CD4-positive, alpha-beta memory T cell (primary cell): ENCODE measurements around the gene C17orf75. TPM values are rescaled to one million over a fixed set of nuclear protein-coding genes. Genes with fewer than 3 reads are reported as not detected.

Experiments
- CTCF ChIA-PET: fragments of 350-600 bp; sonication (Branson Sonifier 250); formaldehyde crosslinking; loops from one replicate; lab custom pipeline; 2021; ENCODE audit warnings: inconsistent platforms; ENCODE audit not compliant: partially characterized antibody; lab: Charles Lee
- POLR2A ChIA-PET: fragments of 350-600 bp; sonication (Branson Sonifier 250); formaldehyde crosslinking; loops from one replicate; lab custom pipeline; 2021; ENCODE audit not compliant: partially characterized antibody; lab: Charles Lee
- DNase-seq, 5 donors: peaks; one replicate each; pipeline versions ENCODE4 v3.0.0 to v3.0.0-alpha.2; 2020 to 2022; ENCODE audit warnings: mixed read lengths in 1 of 5
- H3K27ac ChIP-seq: one replicate; pipeline ENCODE4 v1.7.0; 2013; ENCODE audit warnings: low read depth, low read length
- H3K27me3 ChIP-seq: 2 replicates; pipeline ENCODE4 v1.7.0; 2013; ENCODE audit warnings: mild to moderate bottlenecking, low read length, moderate library complexity; ENCODE audit not compliant: insufficient read depth
- H3K36me3 ChIP-seq: 2 replicates; pipeline ENCODE4 v1.7.0; 2013; ENCODE audit warnings: mild to moderate bottlenecking, low read length, moderate library complexity; ENCODE audit not compliant: insufficient read depth
- H3K4me1 ChIP-seq: 2 replicates; pipeline ENCODE4 v1.7.0; 2013; ENCODE audit warnings: mild to moderate bottlenecking, low read length, moderate library complexity; ENCODE audit not compliant: insufficient read depth
- H3K4me3 ChIP-seq, 2 donors: one replicate each; pipeline ENCODE4 v1.7.0; 2013; ENCODE audit warnings: low read length in 2 of 2, mild to moderate bottlenecking in 1 of 2
- H3K9me3 ChIP-seq, 2 donors: one replicate each; pipeline ENCODE4 v1.7.0; 2013; ENCODE audit warnings: low read length in 2 of 2, control low read depth in 1 of 2; ENCODE audit not compliant: control insufficient read depth in 1 of 2
- H3K27ac Mint-ChIP-seq, 7 donors: one replicate each; pipeline ENCODE4 v1.8.0; 2020 to 2021; ENCODE audit warnings: mixed read lengths in 7 of 7, mild to moderate bottlenecking in 6 of 7, inconsistent platforms in 3 of 7, moderate library complexity in 3 of 7
- H3K27me3 Mint-ChIP-seq, 2 donors: one replicate each; pipeline ENCODE4 v1.8.0; 2020 to 2021; ENCODE audit warnings: mixed read lengths in 2 of 2
- H3K36me3 Mint-ChIP-seq, 2 donors: one replicate each; pipeline ENCODE4 v1.8.0; 2020 to 2021; ENCODE audit warnings: mixed read lengths in 2 of 2, inconsistent platforms in 1 of 2, mild to moderate bottlenecking in 1 of 2
- H3K4me1 Mint-ChIP-seq, 4 donors: one replicate each; pipeline ENCODE4 v1.8.0; 2020 to 2021; ENCODE audit warnings: mixed read lengths in 4 of 4, mild to moderate bottlenecking in 1 of 4
- H3K4me3 Mint-ChIP-seq, 8 donors: one replicate each; pipeline ENCODE4 v1.8.0; 2020 to 2021; ENCODE audit warnings: mixed read lengths in 8 of 8, mild to moderate bottlenecking in 7 of 8, moderate library complexity in 6 of 8, inconsistent platforms in 3 of 8
- H3K9me3 Mint-ChIP-seq, 8 donors: one replicate each; pipeline ENCODE4 v1.8.0; 2020 to 2021; ENCODE audit warnings: mixed read lengths in 8 of 8, mild to moderate bottlenecking in 5 of 8, inconsistent platforms in 3 of 8, moderate library complexity in 1 of 8
- intact Hi-C: fragments of 100-400 bp; cut with micrococcal nuclease; formaldehyde crosslinking; loops from one replicate; pipeline ENCODE4 v1.15.1; 2023
- polyA plus RNA-seq, 2 donors: library from polyadenylated mRNA; unstranded; fragments of 300-500 nt; fragmentation: Illumina TruSeq; gene quantifications; one replicate each; pipeline ENCODE4 v1.2.3, GENCODE V29; 2021
- total RNA-seq, 2 experiments: library from RNA; stranded (reverse); gene quantifications; one replicate each; pipeline ENCODE4 v1.2.3, GENCODE V29; 2021

C17orf75 gene
- total and polyA plus RNA-seq, 4 experiments from 2014 or later, result 7.9 to 22.5 (median 15.4) TPM

DNA sequence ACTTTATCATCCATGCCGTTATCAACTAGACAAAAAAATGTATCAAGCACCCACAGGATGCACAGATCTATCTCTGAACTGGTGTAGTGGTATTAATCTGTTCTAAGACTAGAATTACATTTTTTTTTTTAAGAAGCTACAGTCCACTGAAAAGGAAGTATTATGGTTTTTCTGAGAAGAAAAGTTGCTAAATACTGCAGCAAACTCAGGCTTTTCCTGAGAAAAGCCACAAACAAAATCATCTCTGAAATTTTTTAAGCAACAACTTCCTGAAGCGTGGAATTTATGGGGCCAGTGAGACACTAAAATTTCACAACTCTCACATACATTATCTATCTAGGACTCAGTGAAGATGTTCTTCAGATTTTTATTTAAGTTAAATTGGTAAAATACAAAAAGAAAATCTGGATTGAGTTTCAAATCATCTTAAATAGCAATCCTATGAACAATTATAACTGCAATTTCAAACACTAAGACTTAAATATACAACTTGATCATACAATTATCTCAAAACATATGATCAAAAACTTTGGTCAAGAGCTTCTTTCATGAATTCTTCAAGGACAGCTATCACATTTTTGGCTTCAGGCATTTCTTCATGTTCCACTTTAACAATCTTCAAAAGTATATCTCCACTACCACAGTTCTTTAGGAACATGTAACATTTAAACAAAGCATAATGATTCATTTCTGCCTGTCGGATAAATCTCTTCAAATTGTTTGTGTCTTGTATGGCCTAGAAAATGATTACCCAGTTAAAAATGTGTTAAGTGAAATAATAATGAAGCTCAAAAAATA is 10.5 kb downstream of the C17orf75 start:
- Histone ChIP-seq H3K4me3 (no peak overlapping the region), H3K9me3 (no peaks in the 10 kb centered on the region), H3K4me1 (peaks cover 20% of the 10 kb centered on the region), H3K36me3 (peaks cover 7% of the 10 kb centered on the region), H3K27me3 (no peaks in the 10 kb centered on the region), H3K27ac (no peak overlapping the region)
- intact Hi-C loops, result no loop called here
- no peak for DNase-seq
- H3K27me3 Mint-ChIP-seq, result no peaks in the 10 kb centered on the region
- peak overlapping the region; percentile 18 to 90 (median 74) for H3K27ac Mint-ChIP-seq
- no peaks in the 10 kb centered on the region for H3K9me3 Mint-ChIP-seq
- H3K4me3 Mint-ChIP-seq, result peak overlapping the region in 5 of 8 donors; percentile 47 to 77 (median 55)
- peaks cover 14 to 24% of the 10 kb centered on the region in 2 donors for H3K36me3 Mint-ChIP-seq
- POLR2A ChIA-PET, result interaction anchor here (2.5 kb wide), 1 partner anchor 19 kb away, joined by 9 read pairs; no protein-coding TSS in a partner anchor
- CTCF ChIA-PET, result interaction anchor here (1.2 to 5.5 kb wide), 3 partner anchors 10 to 79 kb away, joined by 3 to 36 read pairs (median 6); no protein-coding TSS in a partner anchor
- H3K4me1 Mint-ChIP-seq, result peaks cover 16 to 24% (median 20%) of the 10 kb centered on the region in 4 donors

DNA sequence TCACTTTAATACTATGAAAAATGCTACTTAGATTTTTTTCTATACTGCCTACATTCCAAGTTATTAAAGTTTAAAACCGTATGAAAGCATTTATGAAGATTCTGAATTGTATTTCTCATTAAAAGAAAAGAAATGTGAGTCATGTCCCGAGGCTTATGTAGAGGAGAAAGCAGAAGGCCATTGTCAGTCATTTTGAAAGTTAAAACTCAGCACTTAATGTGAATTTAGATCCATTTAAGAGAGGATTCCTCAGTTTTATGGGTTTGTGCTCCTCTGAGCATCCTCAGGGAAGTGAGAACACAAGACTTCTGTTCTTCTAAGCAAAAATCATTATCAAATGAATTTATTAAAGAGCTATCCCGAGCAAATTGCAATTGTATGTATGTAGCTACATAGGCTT is 11.8 kb downstream of the C17orf75 start:
- ChIA-PET CTCF (interaction anchor here (5.5 kb wide), 1 partner anchor 11 kb away, joined by 36 read pairs; no protein-coding TSS in a partner anchor), POLR2A (interaction anchor here (0.9 to 2.5 kb wide), 2 partner anchors 9 to 21 kb away, joined by 3 to 9 read pairs; no protein-coding TSS in a partner anchor)
- H3K4me3 Mint-ChIP-seq, result peak overlapping the region in 1 of 8 donors; percentile 3
- Histone ChIP-seq H3K36me3 (peaks cover 7% of the 10 kb centered on the region), H3K27ac (no peak overlapping the region), H3K27me3 (no peaks in the 10 kb centered on the region), H3K9me3 (no peaks in the 10 kb centered on the region), H3K4me1 (peaks cover 20% of the 10 kb centered on the region), H3K4me3 (no peak overlapping the region)
- H3K36me3 Mint-ChIP-seq, result peaks cover 9 to 15% of the 10 kb centered on the region in 2 donors
- intact Hi-C loops, result no loop called here
- H3K9me3 Mint-ChIP-seq, result no peaks in the 10 kb centered on the region
- peak overlapping the region in 6 of 7 donors; percentile 14 to 72 (median 49) for H3K27ac Mint-ChIP-seq
- H3K4me1 Mint-ChIP-seq, result peaks cover 16 to 24% (median 20%) of the 10 kb centered on the region in 4 donors
- no peak for DNase-seq
- H3K27me3 Mint-ChIP-seq, result no peaks in the 10 kb centered on the region

GRCh38 chr17:32327911-32328310 is 14.1 kb downstream of the C17orf75 start:
- H3K4me3 ChIP-seq, result no peak overlapping the region
- Mint-ChIP-seq H3K27me3 (no peaks in the 10 kb centered on the region), H3K36me3 (peaks cover 0 to 4% of the 10 kb centered on the region in 2 donors), H3K27ac (peak overlapping the region in 4 of 7 donors; percentile 14 to 58 (median 30)), H3K9me3 (no peaks in the 10 kb centered on the region), H3K4me1 (peaks cover 23 to 41% (median 32%) of the 10 kb centered on the region in 4 donors), H3K4me3 (no peak overlapping the region)
- H3K4me1 ChIP-seq, result peaks cover 35% of the 10 kb centered on the region
- ChIA-PET POLR2A (no interaction called here), CTCF (interaction anchor here (5.5 kb wide), 1 partner anchor 9 kb away, joined by 36 read pairs; no protein-coding TSS in a partner anchor)
- no peaks in the 10 kb centered on the region for H3K36me3 ChIP-seq
- no peaks in the 10 kb centered on the region for H3K9me3 ChIP-seq
- no peaks in the 10 kb centered on the region for H3K27me3 ChIP-seq
- no peak for DNase-seq
- intact Hi-C loops, result no loop called here
- no peak overlapping the region for H3K27ac ChIP-seq

- peaks cover 8 to 28% (median 12%) of the 10 kb centered on the region in 4 donors for H3K4me1 Mint-ChIP-seq
- POLR2A ChIA-PET, result interaction anchor here (1.6 to 1.7 kb wide), 2 partner anchors 27 to 30 kb away, joined by 6 to 7 read pairs; partner anchors contain the start of gene ZNF207
- H3K27me3 Mint-ChIP-seq, result no peaks in the 10 kb centered on the region
- H3K36me3 Mint-ChIP-seq, result no peaks in the 10 kb centered on the region
- CTCF ChIA-PET, result interaction anchor here (1.2 to 7.5 kb wide), 3 partner anchors 17 to 70 kb away, joined by 3 to 61 read pairs (median 4); no protein-coding TSS in a partner anchor
- peak overlapping the region in 6 of 7 donors; percentile 60 to 79 (median 75) for H3K27ac Mint-ChIP-seq
- H3K4me3 ChIP-seq, result no peak overlapping the region
- H3K36me3 ChIP-seq, result no peaks in the 10 kb centered on the region
- H3K9me3 ChIP-seq, result no peaks in the 10 kb centered on the region
- no peaks in the 10 kb centered on the region for H3K27me3 ChIP-seq
- DNase-seq, result peak; percentile 30 to 57 (median 39)
- no peaks in the 10 kb centered on the region for H3K9me3 Mint-ChIP-seq
- H3K4me1 ChIP-seq, result peaks cover 15% of the 10 kb centered on the region
- intact Hi-C loops, result no loop called here
- peak overlapping the region; percentile 36 to 81 (median 60) for H3K4me3 Mint-ChIP-seq
- H3K27ac ChIP-seq, result no peak overlapping the region
Measured at GRCh38 chr17:32323811-32324491, 18.0 kb downstream of the C17orf75 start.

DNA sequence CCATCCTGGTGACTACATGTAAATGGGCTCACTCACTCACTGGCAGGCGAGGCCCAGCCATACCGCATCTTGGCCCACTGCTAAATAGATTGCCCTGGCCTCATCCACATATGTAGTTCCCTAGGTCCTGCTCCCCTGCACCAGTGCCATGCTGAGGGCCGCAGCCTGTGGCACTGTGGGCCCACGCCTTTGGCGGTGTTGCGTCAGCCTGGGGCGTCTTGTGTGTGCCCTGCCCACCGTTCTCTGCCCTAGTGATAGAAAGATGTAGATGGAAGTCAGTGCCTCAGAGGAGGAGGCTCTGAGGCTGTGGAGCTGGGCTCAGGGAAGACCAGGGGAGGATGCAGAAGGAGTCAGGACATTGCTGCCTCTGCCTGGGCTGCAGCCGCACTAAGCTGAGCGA is 18.9 kb downstream of the C17orf75 start:
- Histone ChIP-seq H3K27me3 (no peaks in the 10 kb centered on the region), H3K4me3 (no peak overlapping the region), H3K27ac (no peak overlapping the region), H3K4me1 (peaks cover 15% of the 10 kb centered on the region), H3K36me3 (no peaks in the 10 kb centered on the region), H3K9me3 (no peaks in the 10 kb centered on the region)
- no peaks in the 10 kb centered on the region for H3K27me3 Mint-ChIP-seq
- peak overlapping the region in 3 of 7 donors; percentile 17 to 86 (median 78) for H3K27ac Mint-ChIP-seq
- ChIA-PET POLR2A (interaction anchor here (1.6 to 1.7 kb wide), 2 partner anchors 28 to 31 kb away, joined by 6 to 7 read pairs; partner anchors contain the start of gene ZNF207), CTCF (interaction anchor here (1.2 to 7.5 kb wide), 3 partner anchors 18 to 69 kb away, joined by 3 to 61 read pairs (median 4); no protein-coding TSS in a partner anchor)
- intact Hi-C loops, result no loop called here
- peak overlapping the region in 1 of 8 donors; percentile 20 for H3K4me3 Mint-ChIP-seq
- peaks cover 8 to 28% (median 12%) of the 10 kb centered on the region in 4 donors for H3K4me1 Mint-ChIP-seq
- no peak for DNase-seq
- H3K9me3 Mint-ChIP-seq, result no peaks in the 10 kb centered on the region
- H3K36me3 Mint-ChIP-seq, result no peaks in the 10 kb centered on the region

DNA sequence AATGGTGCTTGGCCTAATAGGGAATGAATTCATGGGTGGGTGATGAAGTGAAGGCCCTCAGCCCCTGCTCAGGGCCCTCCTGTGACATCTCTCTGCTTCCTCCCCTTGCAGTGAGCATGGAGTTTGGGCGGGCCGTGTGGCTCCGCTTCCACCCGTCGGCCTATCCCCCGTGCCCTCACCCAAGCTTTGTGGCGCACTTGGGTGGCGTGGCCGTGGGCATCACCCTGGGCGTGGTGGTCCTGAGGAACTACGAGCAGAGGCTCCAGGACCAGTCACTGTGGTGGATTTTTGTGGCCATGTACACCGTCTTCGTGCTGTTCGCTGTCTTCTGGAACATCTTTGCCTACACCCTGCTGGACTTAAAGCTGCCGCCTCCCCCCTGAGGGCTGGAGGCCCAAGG is 21.1 kb downstream of the C17orf75 start:
- ChIA-PET CTCF (interaction anchor here (1.3 to 7.5 kb wide), 4 partner anchors 9 to 67 kb away, joined by 4 to 61 read pairs (median 23); no protein-coding TSS in a partner anchor), POLR2A (no interaction called here)
- H3K27ac ChIP-seq, result no peak overlapping the region
- H3K4me3 ChIP-seq, result no peak overlapping the region
- Mint-ChIP-seq H3K4me3 (no peak overlapping the region), H3K36me3 (no peaks in the 10 kb centered on the region), H3K27ac (no peak overlapping the region), H3K4me1 (peaks cover 8 to 28% (median 12%) of the 10 kb centered on the region in 4 donors), H3K9me3 (no peaks in the 10 kb centered on the region), H3K27me3 (peaks cover under 1 to 5% of the 10 kb centered on the region in 2 donors)
- no peaks in the 10 kb centered on the region for H3K9me3 ChIP-seq
- no peaks in the 10 kb centered on the region for H3K27me3 ChIP-seq
- H3K4me1 ChIP-seq, result peaks cover 15% of the 10 kb centered on the region
- DNase-seq, result no peak
- H3K36me3 ChIP-seq, result no peaks in the 10 kb centered on the region
- intact Hi-C loops, result no loop called here
